ENCODE data around the gene PIEZO2.
"Not testable (repeated sequence)": the region's sequence is repeated elsewhere in the genome, so short reads cannot be mapped to it uniquely, and the experiment has no call there.

The PIEZO2 gene

DNA sequence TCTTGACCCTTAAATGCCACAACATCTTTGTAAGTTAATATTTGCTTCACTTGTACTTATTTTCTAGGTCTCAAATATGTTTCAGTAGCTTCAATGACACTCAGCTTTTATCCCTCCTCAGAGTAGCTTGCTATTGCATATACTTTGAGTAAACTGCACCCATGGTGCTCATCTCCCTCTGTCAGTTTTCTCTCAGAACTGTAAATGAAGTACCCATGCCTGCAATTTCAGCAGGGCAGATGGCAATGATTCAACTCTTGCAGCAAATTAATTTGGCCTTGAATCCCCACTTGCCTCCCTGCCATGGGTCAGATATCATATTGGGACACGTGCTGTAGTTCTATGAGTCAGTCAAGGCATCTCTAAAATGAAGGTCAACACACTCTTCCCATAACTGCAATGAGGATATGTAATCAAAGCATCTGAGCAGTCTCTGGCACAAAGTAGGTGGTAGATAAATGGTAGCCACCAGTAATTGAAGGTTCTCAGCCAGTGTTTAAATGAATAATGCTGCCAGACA is 225.8 kb downstream of the PIEZO2 start:
- no peak for DNase-seq

DNA sequence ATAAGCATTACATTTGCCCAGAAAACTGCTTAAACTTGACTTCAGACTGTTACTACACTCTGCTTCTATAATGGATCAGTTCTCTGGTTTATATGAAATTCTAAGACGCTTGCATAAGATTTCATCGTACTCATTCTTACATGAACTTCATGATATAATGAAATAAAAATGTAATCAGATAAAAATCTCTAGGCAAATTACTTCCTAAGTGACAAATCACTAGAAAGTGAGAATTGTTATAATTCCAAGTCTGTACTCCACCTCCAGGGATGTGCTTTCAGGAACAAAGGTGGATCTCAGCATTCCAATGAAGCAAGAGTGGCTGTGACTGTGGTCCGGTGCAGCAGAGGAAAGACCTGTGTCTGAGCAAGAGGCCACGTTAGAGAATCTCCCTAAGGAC is 226.2 kb downstream of the PIEZO2 start:
- DNase-seq = no peak

DNA sequence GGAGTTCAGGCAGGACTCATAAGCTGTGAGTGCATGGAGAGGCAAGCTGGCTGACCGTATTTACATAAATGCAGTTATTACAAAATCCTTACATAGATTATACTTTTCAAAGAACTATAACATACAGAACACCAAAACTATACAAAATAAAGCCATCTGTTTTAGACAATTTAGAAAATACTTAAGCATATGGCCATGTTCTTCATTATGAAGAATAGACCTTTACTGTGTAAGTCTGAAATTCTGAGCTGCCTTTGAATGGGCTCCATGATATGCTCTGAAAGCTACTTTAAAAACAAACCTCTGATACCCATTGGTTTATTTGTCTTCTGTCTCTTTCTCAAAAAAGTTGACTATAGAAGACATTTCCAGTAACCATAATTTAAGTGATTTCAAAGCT is 226.7 kb downstream of the PIEZO2 start:
- DNase-seq = not testable (repeated sequence)

DNA sequence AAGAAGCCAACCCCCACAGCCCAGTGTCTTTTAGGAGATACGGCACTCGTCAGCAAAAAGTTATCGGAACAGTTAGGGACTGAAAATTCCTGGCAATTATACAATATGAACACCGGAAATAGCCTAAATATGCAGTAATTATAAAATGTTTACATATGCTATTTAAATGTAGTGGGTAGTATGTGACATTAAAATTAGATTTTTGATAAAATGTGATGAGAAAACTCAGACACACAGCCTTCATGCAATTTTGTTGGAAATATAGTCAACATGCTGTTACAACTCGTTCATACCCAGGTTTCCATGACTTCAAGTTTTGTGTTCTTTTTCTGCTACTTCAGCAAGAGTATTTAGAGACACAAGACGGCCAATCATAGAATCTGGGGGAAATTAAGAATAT is 229.1 kb downstream of the PIEZO2 start:
- DNase-seq = not testable (repeated sequence)

DNA sequence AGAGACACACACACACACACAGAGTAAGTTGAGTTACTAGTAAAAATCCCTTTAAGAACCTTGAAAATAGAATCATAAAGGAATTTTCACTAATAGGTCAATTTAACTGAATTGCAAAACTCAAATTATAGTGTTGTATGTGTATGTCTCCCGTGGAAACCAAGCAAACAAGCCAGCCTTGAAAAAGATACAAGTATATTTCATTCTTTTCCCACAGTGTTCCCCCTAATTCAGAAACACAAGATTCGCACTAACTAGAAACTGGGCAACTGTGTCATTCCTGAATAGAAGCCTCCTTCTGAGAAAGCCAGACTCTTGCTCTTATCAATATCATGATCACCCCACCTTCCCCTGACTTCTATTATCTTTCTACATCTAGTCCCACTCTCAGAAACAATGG is 229.5 kb downstream of the PIEZO2 start:
- no peak for DNase-seq

DNA sequence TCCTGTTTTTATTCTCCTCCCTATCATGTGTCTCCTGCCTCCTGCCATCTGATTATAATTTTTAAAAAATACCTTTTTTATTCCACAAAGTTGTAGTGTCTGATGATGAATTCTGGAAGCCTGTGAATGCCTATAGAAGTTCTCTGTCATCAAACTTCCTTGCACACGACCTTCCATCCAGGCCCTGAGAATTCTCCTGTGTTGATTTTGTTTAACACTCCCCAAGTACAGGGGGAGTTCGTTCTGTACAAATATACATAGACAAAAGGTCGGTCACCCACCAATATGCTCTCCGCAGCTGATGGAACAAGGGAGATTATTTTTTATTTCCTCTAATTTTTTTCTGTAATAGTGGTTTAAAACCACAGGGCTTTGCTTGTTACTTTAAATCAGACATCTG is 232.5 kb downstream of the PIEZO2 start:
- DNase-seq = no peak

DNA sequence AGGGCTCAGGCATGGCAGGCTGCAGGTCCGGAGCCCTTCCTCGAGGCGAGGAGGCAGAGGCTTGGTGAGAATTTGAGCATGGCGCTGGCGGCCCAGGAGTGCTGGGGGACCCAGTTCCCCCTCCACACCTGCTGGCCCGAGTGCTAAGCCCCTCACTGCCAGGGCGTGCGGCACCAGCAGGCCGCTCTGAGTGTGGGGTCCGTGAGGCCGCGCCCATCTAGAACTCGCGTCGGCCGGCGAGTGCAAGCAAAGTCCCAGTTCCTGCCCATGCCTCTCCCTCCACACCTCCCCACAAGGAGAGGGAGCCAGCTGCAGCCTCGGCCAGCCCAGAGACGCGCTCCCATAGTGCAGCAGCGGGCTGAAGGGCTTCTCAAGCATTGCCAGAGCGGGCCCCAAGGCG is 233.0 kb downstream of the PIEZO2 start:
- DNase-seq = no peak

DNA sequence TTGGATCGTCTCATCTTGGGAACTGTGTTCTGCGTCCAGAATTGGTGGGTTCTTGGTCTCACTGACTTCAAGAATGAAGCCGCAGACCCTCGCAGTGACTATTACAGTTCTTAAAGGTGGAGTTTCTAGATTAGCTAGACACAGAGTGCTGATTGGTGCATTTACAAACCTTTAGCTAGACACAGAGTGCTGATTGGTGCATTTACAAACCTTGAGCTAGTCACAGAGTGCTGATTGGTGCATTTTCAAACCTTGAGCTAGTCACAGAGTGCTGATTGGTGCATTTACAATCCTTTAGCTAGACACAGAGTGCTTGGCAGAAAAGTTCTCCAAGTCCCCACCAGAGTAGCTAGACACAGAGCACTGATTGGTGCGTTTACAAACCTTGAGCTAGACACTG is 233.6 kb downstream of the PIEZO2 start:
- DNase-seq = not testable (repeated sequence)

DNA sequence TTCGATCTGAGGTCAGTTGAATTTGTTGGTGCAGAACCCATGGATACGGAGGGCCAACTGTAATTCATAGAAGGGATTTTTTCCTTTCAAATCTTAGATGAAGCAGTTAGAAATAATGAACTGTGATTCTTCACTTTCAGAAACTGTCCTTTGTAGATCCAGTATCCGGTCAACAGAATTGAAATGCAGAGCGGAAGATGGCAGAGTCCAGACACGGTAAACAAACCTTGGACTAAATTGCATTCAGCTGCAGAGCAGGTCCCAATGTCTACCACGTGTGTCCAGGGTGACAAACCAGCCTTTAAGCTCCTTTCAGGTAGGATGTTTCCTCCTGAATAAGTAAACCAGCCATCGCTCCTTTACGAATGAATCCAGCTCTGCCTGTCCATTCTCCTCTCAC is 234.8 kb downstream of the PIEZO2 start:
- not testable (repeated sequence) for DNase-seq

DNA sequence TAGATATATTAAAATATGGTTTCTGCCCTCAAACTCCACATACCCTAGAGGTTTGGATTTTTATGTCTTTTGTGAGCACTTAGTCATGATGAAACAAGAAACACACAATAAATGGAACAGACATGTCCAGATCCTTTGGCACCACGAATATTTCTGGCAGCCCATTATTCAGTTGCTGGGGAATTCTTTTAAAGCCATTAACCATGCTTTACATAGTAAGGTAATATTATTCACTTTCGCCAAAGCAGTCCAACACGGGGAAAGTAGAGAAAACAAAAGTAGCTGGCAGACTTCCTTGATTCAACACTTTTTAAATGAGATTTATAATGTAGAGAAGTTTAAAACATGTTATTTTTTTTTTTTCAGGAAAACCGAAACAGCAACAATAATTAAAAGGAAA is 235.4 kb downstream of the PIEZO2 start:
- DNase-seq = no peak

DNA sequence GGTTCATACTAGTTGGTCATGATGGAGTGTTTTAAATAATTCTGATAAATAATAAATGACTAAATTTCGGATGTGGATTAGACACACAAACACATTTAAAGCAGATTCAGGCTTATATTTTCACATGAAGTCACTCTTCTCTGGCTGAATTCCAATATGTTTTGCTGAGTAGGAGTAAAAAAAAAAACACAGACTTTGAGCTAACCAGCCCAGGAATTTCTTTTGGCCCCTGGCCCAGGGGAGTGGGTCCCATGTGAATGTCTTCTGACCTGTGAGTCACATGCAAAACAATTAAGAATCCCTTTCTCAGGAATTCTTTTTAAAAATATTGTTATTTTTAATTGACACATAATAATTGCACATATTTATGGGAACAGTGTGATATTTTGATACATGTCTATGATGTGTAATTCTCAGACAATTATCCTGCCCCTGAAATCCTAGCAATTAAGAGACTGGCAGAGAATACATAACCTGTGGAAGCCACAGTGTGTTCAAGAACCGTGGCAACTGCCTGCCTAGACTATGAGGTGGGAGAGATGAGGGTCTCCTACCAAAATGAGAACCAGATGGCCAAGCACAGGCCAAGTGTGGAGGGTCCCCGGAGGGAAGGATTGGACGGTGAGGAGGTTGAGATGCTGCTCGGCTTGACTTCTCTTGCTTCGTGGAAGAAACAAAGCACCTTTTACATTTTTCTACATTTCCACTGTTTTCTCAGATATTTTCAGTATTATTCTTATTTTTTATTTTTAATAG is 236.4 kb downstream of the PIEZO2 start:
- DNase-seq = no peak

DNA sequence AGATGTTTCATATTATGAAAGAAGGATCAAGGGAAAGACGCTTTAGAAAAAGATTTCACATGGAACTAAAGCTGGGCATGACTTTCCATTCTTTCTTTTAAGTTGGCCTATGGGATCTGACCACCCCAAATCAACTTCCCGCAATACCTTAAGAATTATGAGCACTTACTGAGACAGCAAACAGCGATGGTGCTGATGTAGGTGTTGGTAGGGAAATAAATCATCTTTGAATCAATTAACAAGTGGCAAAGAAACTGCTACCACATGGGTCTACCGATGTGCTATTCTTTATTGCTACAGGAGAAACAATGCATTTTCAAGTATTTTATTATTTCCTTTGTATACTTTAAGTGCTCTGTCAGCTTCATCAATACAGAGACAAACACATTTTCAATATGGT is 239.6 kb downstream of the PIEZO2 start:
- no peak for DNase-seq

DNA sequence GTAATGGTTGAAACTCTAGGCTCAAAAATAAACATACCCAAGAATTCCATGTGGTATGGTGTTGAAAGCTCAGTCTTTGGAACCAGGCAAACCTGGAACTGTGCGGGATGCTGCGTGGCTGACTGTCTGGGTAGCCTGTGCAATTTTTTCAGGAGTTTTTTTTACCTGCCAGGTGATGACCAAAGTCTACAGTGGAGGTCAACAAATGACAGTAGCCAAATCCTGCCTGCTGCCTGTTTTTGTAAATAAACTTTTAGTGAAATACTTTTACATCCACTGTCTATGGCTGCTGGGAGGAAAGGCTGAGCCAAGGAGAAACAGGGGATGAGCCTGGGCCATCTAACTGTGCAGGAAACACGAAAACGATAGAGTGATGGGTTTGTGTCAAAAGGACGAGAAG is 240.6 kb downstream of the PIEZO2 start:
- DNase-seq = no peak

DNA sequence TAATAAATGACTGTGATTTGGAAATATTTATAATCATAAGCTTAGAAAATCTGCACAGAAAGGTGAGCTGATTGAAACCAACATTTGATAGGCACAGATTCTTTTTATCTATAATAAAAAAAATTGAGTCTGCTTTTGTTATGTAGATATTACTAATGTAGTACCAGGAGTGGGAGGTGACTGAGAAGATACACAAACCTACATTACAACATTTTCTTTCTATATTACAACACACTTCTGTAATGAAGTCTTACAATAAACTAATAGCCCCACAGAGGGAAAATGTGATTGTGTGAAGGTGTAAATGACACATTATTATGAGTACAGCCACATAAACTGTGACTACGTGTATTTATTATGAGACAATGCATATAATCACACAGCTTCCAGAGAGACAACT is 241.6 kb downstream of the PIEZO2 start:
- no peak for DNase-seq

DNA sequence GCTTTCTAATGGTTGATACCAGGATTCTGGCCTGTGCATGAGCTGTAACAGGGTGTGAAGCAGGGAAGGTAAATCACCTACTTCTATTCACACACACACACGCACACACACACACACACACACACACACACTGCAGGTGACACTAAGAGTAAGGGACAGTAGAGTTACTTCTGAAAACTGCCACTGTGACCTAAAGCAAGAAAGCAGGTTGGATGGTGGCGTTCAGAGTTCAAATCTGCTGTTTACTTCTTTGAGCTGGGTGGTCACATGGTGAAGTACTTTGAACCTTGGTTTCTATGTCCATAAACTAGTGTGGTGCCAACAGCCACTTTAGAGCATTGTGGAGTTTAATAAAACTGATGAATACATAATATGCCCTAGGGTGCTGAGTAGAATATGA is 248.0 kb downstream of the PIEZO2 start:
- no peak for DNase-seq

DNA sequence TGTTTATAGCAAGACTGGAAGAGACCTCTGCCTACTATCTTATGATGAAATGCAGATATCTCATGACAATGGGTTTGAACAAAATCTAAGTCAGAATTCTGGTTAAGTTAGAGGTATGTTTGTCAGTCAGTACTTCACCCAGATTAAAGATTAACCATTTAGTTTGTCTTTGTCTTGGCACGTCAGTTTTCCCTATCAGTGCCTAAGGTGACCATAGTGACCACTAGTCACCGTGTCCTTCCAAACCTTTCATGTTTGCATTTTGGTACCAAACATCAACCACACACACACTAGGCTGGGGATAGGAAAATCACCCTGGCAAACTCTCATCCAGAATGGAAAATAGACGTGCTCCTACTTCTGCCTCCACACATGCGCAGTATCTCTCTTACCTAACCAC is 248.9 kb downstream of the PIEZO2 start:
- no peak for DNase-seq

DNA sequence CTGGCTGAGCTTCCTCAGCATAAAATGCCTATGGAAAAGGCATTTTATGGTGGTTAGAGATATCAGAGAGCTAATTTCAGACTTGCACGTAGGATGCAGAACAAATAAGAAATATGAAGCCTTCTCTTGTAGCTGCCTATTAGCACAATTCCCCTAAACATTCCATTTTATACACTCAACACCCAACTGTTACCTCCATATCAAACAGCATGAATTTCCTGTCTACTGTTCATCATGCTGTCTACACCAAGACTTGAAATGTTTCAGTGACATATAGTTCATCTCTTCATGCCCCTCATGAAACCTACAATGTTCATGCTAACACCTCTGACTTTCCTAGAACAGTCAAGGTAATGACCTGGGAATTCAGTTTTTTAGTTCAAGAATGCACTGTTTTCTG is 249.9 kb downstream of the PIEZO2 start:
- no peak for DNase-seq

DNA sequence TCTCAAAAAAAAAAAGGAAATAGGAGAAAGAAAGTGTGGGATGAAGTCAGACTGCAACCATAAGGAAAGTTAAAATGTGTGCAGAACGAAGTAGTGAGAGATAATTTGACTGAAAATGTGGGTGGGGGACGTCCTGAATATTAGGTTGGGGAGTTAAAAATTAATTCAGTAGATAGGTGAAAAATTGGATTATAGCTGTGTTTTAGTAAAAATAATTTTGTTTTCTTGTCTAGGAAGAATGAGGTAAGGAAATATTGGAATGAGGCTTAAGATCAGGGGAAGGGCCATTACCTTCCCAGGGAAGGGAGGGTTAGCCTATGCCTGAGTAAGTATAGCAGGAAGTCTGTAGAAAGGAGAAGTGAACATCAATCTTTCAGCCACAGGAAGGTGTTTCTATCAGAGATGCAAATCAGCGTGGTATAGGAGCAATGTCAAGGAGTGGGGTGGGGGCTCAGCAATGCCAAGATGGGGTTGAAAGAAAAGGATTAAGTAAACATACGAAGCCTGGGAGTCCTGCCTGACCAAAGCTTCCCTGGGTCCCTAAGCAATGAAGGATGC is 250.9 kb downstream of the PIEZO2 start:
- DNase-seq = no peak

DNA sequence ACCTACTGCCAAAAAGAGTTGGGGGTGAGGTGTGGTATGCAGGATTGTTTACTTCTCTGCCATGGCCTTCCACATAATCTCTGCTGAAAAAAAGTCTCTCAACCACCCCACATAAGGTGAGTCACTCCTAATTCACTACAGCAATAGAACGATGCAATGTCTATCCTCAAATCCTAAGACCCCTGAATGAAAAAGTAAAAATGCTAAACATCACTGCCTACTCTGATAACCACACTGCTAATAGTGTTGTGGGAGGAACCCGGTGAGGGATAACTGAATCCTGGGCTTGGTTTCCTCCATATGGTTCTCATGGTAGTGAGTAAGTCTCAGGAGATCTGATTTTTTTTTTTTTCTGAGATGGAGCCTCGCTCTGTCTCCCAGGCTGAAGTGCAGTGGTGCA is 252.5 kb downstream of the PIEZO2 start:
- no peak for DNase-seq

DNA sequence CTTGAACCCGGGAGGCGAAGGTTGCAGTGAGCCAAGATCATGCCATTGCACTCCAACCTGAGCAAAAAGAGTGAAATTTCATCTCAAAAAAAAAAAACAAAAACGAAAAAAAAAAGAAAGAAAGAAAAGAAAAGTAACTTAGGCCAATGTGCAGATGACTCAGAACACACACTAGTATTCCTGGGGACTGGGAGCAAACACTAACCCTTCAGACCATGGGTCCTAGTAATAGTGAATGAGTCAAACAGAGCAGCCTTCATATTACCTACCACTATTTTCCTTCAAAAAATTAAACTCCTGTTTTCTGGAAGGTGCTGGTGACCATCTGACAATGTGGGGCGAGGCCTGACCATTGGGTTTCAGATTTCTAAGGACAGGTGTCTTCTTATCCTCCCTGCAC is 253.4 kb downstream of the PIEZO2 start:
- no peak for DNase-seq

DNA sequence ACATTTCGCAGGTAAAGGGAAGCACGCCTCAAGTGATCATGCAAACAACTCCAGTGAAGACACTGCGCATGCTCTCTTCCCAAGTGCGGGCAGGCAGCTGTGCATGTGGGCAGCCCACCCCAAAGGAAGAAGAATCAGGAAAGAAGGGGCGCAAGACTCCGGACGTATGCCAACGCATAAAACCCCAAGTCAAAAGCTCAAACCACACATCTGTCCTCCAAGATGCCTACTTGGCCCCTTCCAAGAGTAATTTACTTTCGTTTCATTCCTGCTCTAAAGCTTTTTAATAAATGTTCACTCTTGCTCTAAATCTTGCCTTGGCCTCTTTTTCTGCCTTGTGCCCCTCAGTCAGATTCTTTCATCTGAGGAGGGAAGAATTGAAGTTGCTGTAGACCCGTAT is 254.9 kb downstream of the PIEZO2 start:
- no peak for DNase-seq

DNA sequence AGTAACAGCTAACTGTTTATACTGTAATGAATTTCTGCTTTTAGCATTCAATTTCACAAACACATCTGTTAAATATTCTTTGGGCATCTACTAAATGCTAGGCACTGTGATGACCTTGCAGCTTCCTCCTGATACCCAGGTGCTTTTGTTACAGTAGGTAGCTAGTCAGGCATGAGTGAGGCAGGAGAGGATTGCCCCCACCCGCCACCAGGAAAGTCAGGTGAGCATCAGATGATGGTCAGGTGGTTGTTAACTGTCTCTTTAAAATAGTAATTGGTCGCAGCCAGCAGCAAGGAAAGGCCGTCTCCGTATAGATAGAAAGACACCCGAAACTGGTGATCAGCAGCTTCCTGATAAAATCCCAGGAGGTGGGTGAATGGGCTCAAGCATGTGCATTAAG is 255.6 kb downstream of the PIEZO2 start:
- no peak for DNase-seq

DNA sequence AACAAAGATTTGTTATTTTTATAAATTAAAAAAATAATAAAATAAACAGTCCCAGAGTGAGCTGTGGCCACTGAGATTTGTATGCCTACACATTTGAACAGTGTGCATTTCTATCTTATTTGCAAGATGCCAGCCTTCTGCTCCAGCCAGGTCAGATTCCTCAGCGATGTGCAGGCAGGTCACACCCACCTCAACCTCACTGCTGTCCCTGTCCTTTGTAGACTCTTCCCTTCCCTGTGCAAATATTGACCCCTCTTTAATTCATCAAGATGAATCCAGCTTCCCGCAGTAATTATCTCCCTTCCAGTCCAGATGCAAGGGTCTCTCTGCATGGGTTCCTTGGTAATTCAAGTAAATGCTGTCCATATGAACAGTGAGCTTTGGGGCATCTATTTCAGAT is 256.2 kb downstream of the PIEZO2 start:
- no peak for DNase-seq

DNA sequence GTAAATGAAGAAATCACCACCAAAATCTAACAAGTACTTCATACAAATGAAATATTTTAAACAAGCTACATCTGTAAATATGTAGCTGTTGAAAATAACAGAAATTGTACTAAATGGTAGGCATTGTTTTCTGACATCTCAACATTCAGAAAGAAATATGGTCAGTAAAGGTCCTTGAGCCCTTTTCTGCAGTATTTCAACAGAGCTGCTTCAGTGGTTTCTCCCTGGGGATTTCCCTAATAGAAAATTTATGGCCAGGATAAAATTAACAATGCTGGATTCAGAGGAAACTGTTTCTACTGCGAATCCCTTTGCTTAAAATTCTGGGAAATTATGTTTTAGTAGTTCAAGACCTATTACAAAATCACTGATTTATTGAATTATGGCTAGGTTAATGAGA is 256.6 kb downstream of the PIEZO2 start:
- DNase-seq = no peak

DNA sequence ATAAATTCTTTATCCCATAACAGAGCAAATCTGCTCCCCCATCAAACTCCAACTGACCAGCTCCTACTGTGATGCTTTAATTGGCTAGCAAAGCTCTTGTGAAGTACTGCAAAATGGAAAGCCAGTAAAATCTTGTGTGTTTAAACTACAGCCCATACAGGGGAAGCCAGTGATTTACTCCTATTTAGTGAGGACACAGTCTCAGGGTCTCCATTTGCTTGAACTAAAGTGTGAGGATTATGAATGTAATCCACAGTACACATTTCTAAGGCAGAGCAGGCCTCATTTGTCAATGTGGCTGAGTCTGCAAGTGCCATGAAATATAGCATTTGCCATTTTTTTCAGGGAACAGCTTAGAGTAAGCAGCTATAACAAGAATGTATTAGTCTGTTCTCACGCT is 259.3 kb downstream of the PIEZO2 start:
- DNase-seq = no peak

All from 8988T (cell line).